Left kidney (tissue), 1 donor: Measurements from ENCODE around the gene BBS2. TPM values are rescaled to one million over a fixed set of nuclear protein-coding genes. Genes with fewer than 3 reads are reported as not detected.

Source experiments
- polyA plus RNA-seq: library from polyadenylated mRNA; unstranded; fragments of 120-200 nt; gene quantifications from one replicate; pipeline ENCODE4 v1.2.1, GENCODE V29; 2013; ENCODE audit not compliant: insufficient read length

The BBS2 gene
- polyA plus RNA-seq, 1 donor, result 122 TPM

Other genes starting within 250 kb of the BBS2 start
- gene AMFR, start 94.5 kb downstream of the BBS2 start, polyA plus RNA-seq, result 143 TPM
- gene NUDT21, start 68.7 kb downstream of the BBS2 start, polyA plus RNA-seq, result 155 TPM
- gene OGFOD1, start 68.5 kb downstream of the BBS2 start, polyA plus RNA-seq, result 42.2 TPM
- not detected for gene MT4, start 45.0 kb upstream of the BBS2 start, polyA plus RNA-seq
- gene MT3, start 69.5 kb upstream of the BBS2 start, polyA plus RNA-seq, result 1.5 TPM
- gene MT2A, start 88.6 kb upstream of the BBS2 start, polyA plus RNA-seq, result 19.0 TPM
- 26.6 TPM for gene MT1E, start 105.8 kb upstream of the BBS2 start, polyA plus RNA-seq
- gene MT1M, start 112.6 kb upstream of the BBS2 start, polyA plus RNA-seq, result 0.30 TPM
- not detected for gene MT1A, start 118.6 kb upstream of the BBS2 start, polyA plus RNA-seq
- gene MT1B, start 131.9 kb upstream of the BBS2 start, polyA plus RNA-seq, result 0.47 TPM
- gene MT1F, start 137.9 kb upstream of the BBS2 start, polyA plus RNA-seq, result 57.5 TPM
- 56.6 TPM for gene MT1G, start 148.0 kb upstream of the BBS2 start, polyA plus RNA-seq
- gene MT1H, start 149.8 kb upstream of the BBS2 start, polyA plus RNA-seq, result 15.7 TPM
- gene MT1X, start 162.4 kb upstream of the BBS2 start, polyA plus RNA-seq, result 36.2 TPM
- gene NUP93, start 210.1 kb upstream of the BBS2 start, polyA plus RNA-seq, result 101 TPM